HEK293 (cell line): ENCODE measurements around the gene LLGL1.

Experiments used
- CTCF ChIA-PET: fragments of 350-600 bp; formaldehyde crosslinking; extraction: SDS; loops from one replicate; lab custom pipeline; 2021; ENCODE audit warnings: antibody characterized with exemption; lab: Yijun Ruan, JAX
- POLR2A ChIA-PET: fragments of 300-600 bp; formaldehyde crosslinking; extraction: SDS; loops from one replicate; lab custom pipeline; 2020; ENCODE audit warnings: antibody characterized with exemption, inconsistent platforms; lab: Yijun Ruan, JAX
- H3K27ac ChIP-seq: fragments of 200-500 bp; sonication (Bioruptor generic); 2 replicates; pipeline ENCODE4 v1.5.1; 2014; ENCODE audit warnings: low read depth, low read length, control low read depth, inconsistent platforms; ENCODE audit errors: extremely low read depth
- H3K36me3 ChIP-seq, 2 experiments: fragments of 200-500 bp in 1 of 2; sonication (Bioruptor generic) in 1 of 2; 1 replicate in 1 of 2; 2 replicates in 1 of 2; pipeline ENCODE4 v1.5.1; 2014 to 2017; ENCODE audit warnings: inconsistent platforms in 2 of 2, low read length in 2 of 2; ENCODE audit not compliant: control insufficient read depth in 2 of 2, insufficient read depth in 1 of 2
- H3K4me1 ChIP-seq: fragments of 200-500 bp; sonication (Bioruptor generic); 2 replicates; pipeline ENCODE4 v1.5.1; 2014; ENCODE audit warnings: mild to moderate bottlenecking, low read length, inconsistent platforms; ENCODE audit not compliant: control insufficient read depth, insufficient read depth
- H3K4me3 ChIP-seq: 2 replicates; pipeline ENCODE4 v1.5.1; 2011; ENCODE audit warnings: low read depth, mild to moderate bottlenecking, control low read depth, low read length, moderate library complexity
- H3K9me3 ChIP-seq: fragments of 200-500 bp; sonication (Bioruptor generic); 2 replicates; pipeline ENCODE4 v1.5.1; 2014; ENCODE audit warnings: low read depth, low read length, inconsistent platforms; ENCODE audit not compliant: control insufficient read depth, insufficient read depth
- ELK4 ChIP-seq: IDR thresholded peaks from 2 replicates; pipeline ENCODE4 v1.6.1; 2011; ENCODE audit warnings: mild to moderate bottlenecking, low read depth, low read length, borderline replicate concordance
- GLI2 ChIP-seq: fragments of 450-650 bp; formaldehyde crosslinking; IDR thresholded peaks from 2 replicates; pipeline ENCODE4; 2017; ENCODE audit warnings: missing biosample characterization, missing genetic modification characterization, low read depth, borderline replicate concordance
- KLF7 ChIP-seq: fragments of 450-650 bp; formaldehyde crosslinking; IDR thresholded peaks from 2 replicates; pipeline ENCODE4 v1.5.1; 2016; ENCODE audit warnings: missing biosample characterization, missing genetic modification characterization, borderline replicate concordance
- KLF8 ChIP-seq: fragments of 450-650 bp; formaldehyde crosslinking; IDR thresholded peaks from 2 replicates; pipeline ENCODE4 v1.5.1; 2016; ENCODE audit warnings: missing biosample characterization, missing genetic modification characterization
- PRDM10 ChIP-seq: fragments of 450-650 bp; formaldehyde crosslinking; IDR thresholded peaks from 2 replicates; pipeline ENCODE4 v1.5.1; 2016; ENCODE audit warnings: missing biosample characterization, missing genetic modification characterization
- ZBTB48 ChIP-seq: fragments of 450-650 bp; formaldehyde crosslinking; IDR thresholded peaks from 2 replicates; pipeline ENCODE4 v1.5.1; 2016; ENCODE audit warnings: missing biosample characterization, missing genetic modification characterization
- ZEB2 ChIP-seq: fragments of 450-650 bp; formaldehyde crosslinking; IDR thresholded peaks from 2 replicates; pipeline ENCODE4 v1.5.1; 2016; ENCODE audit warnings: missing biosample characterization, missing genetic modification characterization
- ZFP69B ChIP-seq: fragments of 450-650 bp; formaldehyde crosslinking; IDR thresholded peaks from 2 replicates; pipeline ENCODE4 v1.5.1; 2016; ENCODE audit warnings: missing biosample characterization, missing genetic modification characterization
- ZNF112 ChIP-seq: fragments of 450-650 bp; formaldehyde crosslinking; IDR thresholded peaks from 2 replicates; pipeline ENCODE4 v1.5.0; 2017; ENCODE audit warnings: missing biosample characterization, missing genetic modification characterization
- ZNF221 ChIP-seq: fragments of 450-650 bp; formaldehyde crosslinking; IDR thresholded peaks from 2 replicates; pipeline ENCODE4 v1.5.1; 2017; ENCODE audit warnings: missing biosample characterization, missing genetic modification characterization, borderline replicate concordance
- ZNF239 ChIP-seq: fragments of 450-650 bp; formaldehyde crosslinking; IDR thresholded peaks from 2 replicates; pipeline ENCODE4 v1.5.1; 2016; ENCODE audit warnings: missing biosample characterization, missing genetic modification characterization
- ZNF416 ChIP-seq: fragments of 450-650 bp; formaldehyde crosslinking; IDR thresholded peaks from 2 replicates; pipeline ENCODE4 v1.5.1; 2016; ENCODE audit warnings: missing biosample characterization, missing genetic modification characterization
- ZNF423 ChIP-seq: fragments of 450-650 bp; formaldehyde crosslinking; IDR thresholded peaks from 2 replicates; pipeline ENCODE4 v1.5.1; 2016; ENCODE audit warnings: missing biosample characterization, missing genetic modification characterization
- ZNF433 ChIP-seq: fragments of 450-650 bp; formaldehyde crosslinking; IDR thresholded peaks from 2 replicates; pipeline ENCODE4 v1.5.1; 2016; ENCODE audit warnings: missing biosample characterization, missing genetic modification characterization, low read depth
- ZNF571 ChIP-seq: fragments of 450-650 bp; formaldehyde crosslinking; IDR thresholded peaks from 2 replicates; pipeline ENCODE4 v1.5.0; 2017; ENCODE audit warnings: missing biosample characterization, missing genetic modification characterization
- ZNF600 ChIP-seq: fragments of 450-650 bp; formaldehyde crosslinking; IDR thresholded peaks from 2 replicates; pipeline ENCODE4 v1.5.1; 2016; ENCODE audit warnings: missing biosample characterization, missing genetic modification characterization
- ZNF624 ChIP-seq: fragments of 450-650 bp; formaldehyde crosslinking; IDR thresholded peaks from 2 replicates; pipeline ENCODE4 v1.5.1; 2017; ENCODE audit warnings: missing biosample characterization, missing genetic modification characterization
- ZNF629 ChIP-seq: fragments of 450-650 bp; formaldehyde crosslinking; IDR thresholded peaks from 2 replicates; pipeline ENCODE4 v1.5.1; 2017; ENCODE audit warnings: missing biosample characterization, missing genetic modification characterization
- ZNF654 ChIP-seq: fragments of 450-650 bp; formaldehyde crosslinking; IDR thresholded peaks from 2 replicates; pipeline ENCODE4 v1.5.1; 2016; ENCODE audit warnings: low read depth, missing biosample characterization, missing genetic modification characterization
- ZNF660 ChIP-seq: fragments of 450-650 bp; IDR thresholded peaks from 2 replicates; pipeline ENCODE4 v1.5.1; 2018; ENCODE audit warnings: missing biosample characterization, mild to moderate bottlenecking, missing genetic modification characterization
- ZNF692 ChIP-seq: fragments of 450-650 bp; formaldehyde crosslinking; IDR thresholded peaks from 2 replicates; pipeline ENCODE4 v1.5.1; 2016; ENCODE audit warnings: missing biosample characterization, missing genetic modification characterization
- ZNF747 ChIP-seq: fragments of 450-650 bp; formaldehyde crosslinking; IDR thresholded peaks from 2 replicates; pipeline ENCODE4 v1.5.1; 2016; ENCODE audit warnings: missing biosample characterization, missing genetic modification characterization
- TF ChIP-seq, protein P1 (sequence below): fragments of 450-650 bp; formaldehyde crosslinking; IDR thresholded peaks from 2 replicates; pipeline ENCODE4 v1.5.1; 2016; ENCODE audit warnings: missing biosample characterization, missing genetic modification characterization
- TF ChIP-seq, protein P2 (sequence below): fragments of 450-650 bp; formaldehyde crosslinking; IDR thresholded peaks from 2 replicates; pipeline ENCODE4 v1.5.1; 2016; ENCODE audit warnings: missing biosample characterization, missing genetic modification characterization

Gene LLGL1

DNA sequence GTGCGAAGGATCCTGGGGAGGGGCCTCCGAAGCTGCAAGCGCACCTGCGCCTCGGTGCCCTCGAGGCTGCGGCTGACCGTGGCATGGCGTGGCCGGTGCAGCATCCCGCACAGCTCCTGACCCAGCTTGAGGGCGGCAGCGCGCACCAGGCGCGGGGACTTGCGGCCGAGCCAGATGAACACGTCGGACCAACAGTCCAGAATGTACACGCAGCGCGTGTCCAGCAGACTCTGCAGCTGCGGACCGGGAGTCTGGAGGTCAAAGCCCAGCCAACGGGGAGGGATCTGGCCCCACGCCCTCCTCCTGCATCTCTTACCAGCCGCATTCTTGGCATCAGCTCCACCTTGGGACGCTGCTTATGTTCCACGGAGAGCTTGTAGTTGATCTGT lies 22.2 kb downstream of the LLGL1 start:
- Histone ChIP-seq H3K9me3 (no peaks in the 10 kb centered on the region), H3K27ac (no peak overlapping the region), H3K4me1 (no peaks in the 10 kb centered on the region), H3K36me3 (peaks cover 10 to 88% of the 10 kb centered on the region in 2 experiments; a peak in 2 of 3 replicates), H3K4me3 (no peak overlapping the region)
- ChIA-PET CTCF (interaction anchor here (0.6 to 1.4 kb wide), 8 partner anchors 9 to 1584 kb away, joined by 3 to 5 read pairs (median 3); no protein-coding TSS in a partner anchor), POLR2A (interaction anchor here (0.6 to 3.7 kb wide), 6 partner anchors 10 to 98 kb away, joined by 3 to 12 read pairs (median 4); partner anchors contain the start of genes ALKBH5 and MIEF2)
- TF ChIP-seq ELK4 (no peak), ZNF600 (tag by site-specific recombination) (0 out of 2 replicates have a peak, but pooled peaks have one; percentile 31)

GRCh38 chr17:18248300-18248731 lies 22.9 kb downstream of the LLGL1 start:
- Histone ChIP-seq H3K4me3 (no peak overlapping the region), H3K36me3 (peaks cover 10 to 90% of the 10 kb centered on the region in 2 experiments; a peak in 2 of 3 replicates), H3K4me1 (no peaks in the 10 kb centered on the region), H3K9me3 (no peaks in the 10 kb centered on the region), H3K27ac (no peak overlapping the region)
- ChIA-PET CTCF (interaction anchor here (0.6 to 1.4 kb wide), 8 partner anchors 23 to 711 kb away, joined by 3 to 5 read pairs (median 4); no protein-coding TSS in a partner anchor), POLR2A (interaction anchor here (1.4 to 3.7 kb wide), 4 partner anchors 9 to 20 kb away, joined by 3 to 12 read pairs (median 6); partner anchors contain the start of gene MIEF2)
- TF ChIP-seq ZNF416 (tag by site-specific recombination): no peak
- no peak for TF ChIP-seq ZNF112 (tag by site-specific recombination)
- TF ChIP-seq GLI2 (tag by site-specific recombination): no peak
- TF ChIP-seq ZEB2 (tag by site-specific recombination): no peak
- TF ChIP-seq, protein P1, sequence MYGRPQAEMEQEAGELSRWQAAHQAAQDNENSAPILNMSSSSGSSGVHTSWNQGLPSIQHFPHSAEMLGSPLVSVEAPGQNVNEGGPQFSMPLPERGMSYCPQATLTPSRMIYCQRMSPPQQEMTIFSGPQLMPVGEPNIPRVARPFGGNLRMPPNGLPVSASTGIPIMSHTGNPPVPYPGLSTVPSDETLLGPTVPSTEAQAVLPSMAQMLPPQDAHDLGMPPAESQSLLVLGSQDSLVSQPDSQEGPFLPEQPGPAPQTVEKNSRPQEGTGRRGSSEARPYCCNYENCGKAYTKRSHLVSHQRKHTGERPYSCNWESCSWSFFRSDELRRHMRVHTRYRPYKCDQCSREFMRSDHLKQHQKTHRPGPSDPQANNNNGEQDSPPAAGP (tag by site-specific recombination): peak; percentile 42; the same call in 1 of the 2 replicates
- peak; percentile 15; the same call in 1 of the 2 replicates for TF ChIP-seq ZNF692
- TF ChIP-seq ZNF221: no peak
- TF ChIP-seq ZNF433 (tag by site-specific recombination): no peak
- TF ChIP-seq KLF8 (tag by site-specific recombination): 0 out of 2 replicates have a peak, but pooled peaks have one; percentile 8
- TF ChIP-seq ZNF571 (tag by site-specific recombination): no peak
- TF ChIP-seq KLF7 (tag by site-specific recombination): no peak
- no peak for TF ChIP-seq ZNF624 (tag by site-specific recombination)
- peak; percentile 98 for TF ChIP-seq ZNF654
- peak; percentile 21; the same call in 1 of the 2 replicates for TF ChIP-seq ZFP69B
- peak; percentile 21; the same call in 1 of the 2 replicates for TF ChIP-seq ZNF660 (tag by site-specific recombination)
- TF ChIP-seq ZNF629 (tag by site-specific recombination): no peak
- TF ChIP-seq PRDM10: no peak
- no peak for TF ChIP-seq ZNF747 (tag by site-specific recombination)
- no peak for TF ChIP-seq ZNF239 (tag by site-specific recombination)
- TF ChIP-seq, protein P2, sequence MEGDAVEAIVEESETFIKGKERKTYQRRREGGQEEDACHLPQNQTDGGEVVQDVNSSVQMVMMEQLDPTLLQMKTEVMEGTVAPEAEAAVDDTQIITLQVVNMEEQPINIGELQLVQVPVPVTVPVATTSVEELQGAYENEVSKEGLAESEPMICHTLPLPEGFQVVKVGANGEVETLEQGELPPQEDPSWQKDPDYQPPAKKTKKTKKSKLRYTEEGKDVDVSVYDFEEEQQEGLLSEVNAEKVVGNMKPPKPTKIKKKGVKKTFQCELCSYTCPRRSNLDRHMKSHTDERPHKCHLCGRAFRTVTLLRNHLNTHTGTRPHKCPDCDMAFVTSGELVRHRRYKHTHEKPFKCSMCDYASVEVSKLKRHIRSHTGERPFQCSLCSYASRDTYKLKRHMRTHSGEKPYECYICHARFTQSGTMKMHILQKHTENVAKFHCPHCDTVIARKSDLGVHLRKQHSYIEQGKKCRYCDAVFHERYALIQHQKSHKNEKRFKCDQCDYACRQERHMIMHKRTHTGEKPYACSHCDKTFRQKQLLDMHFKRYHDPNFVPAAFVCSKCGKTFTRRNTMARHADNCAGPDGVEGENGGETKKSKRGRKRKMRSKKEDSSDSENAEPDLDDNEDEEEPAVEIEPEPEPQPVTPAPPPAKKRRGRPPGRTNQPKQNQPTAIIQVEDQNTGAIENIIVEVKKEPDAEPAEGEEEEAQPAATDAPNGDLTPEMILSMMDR (tag by site-specific recombination): peak; percentile 68
- TF ChIP-seq ZNF423 (tag by site-specific recombination): no peak
- 0 out of 2 replicates have a peak, but pooled peaks have one; percentile 11 for TF ChIP-seq ZNF600 (tag by site-specific recombination)
- TF ChIP-seq ZBTB48 (tag by site-specific recombination): no peak
